HepG2 (cell line): ENCODE results near the gene AJUBA. TPM values are rescaled to one million over a fixed set of nuclear protein-coding genes. Genes with fewer than 3 reads are reported as not detected.

Experiments used
- ARHGAP35 ChIP-seq: sonication (generic); formaldehyde crosslinking; IDR thresholded peaks from 2 replicates; pipeline ENCODE4 v1.9.0; 2022; ENCODE audit warnings: mild to moderate bottlenecking, inconsistent platforms, moderate library complexity, missing genetic modification reagents, borderline replicate concordance
- DMTF1 ChIP-seq: sonication (generic); formaldehyde crosslinking; IDR thresholded peaks from 2 replicates; pipeline ENCODE4 v1.4.0; 2020; ENCODE audit warnings: mild to moderate bottlenecking, missing genetic modification reagents
- DZIP1 ChIP-seq: sonication (generic); formaldehyde crosslinking; IDR thresholded peaks from 2 replicates; pipeline ENCODE4 v1.5.0; 2020; ENCODE audit warnings: mild to moderate bottlenecking, missing genetic modification reagents
- HOXA7 ChIP-seq: sonication (generic); formaldehyde crosslinking; IDR thresholded peaks from 2 replicates; pipeline ENCODE4 v1.8.1; 2022; ENCODE audit warnings: mild to moderate bottlenecking, missing genetic modification reagents, moderate library complexity
- IKZF5 ChIP-seq: IDR thresholded peaks from 2 replicates; pipeline ENCODE4 v1.6.1; 2018; ENCODE audit warnings: missing genetic modification reagents, mild to moderate bottlenecking, missing compliant biosample characterization
- LBX2 ChIP-seq: sonication (generic); formaldehyde crosslinking; IDR thresholded peaks from 2 replicates; pipeline ENCODE4 v1.5.0; 2020; ENCODE audit warnings: missing genetic modification reagents, mild to moderate bottlenecking, borderline replicate concordance
- MLLT10 ChIP-seq: sonication (generic); formaldehyde crosslinking; IDR thresholded peaks from 2 replicates; pipeline ENCODE4 v1.4.0; 2020; ENCODE audit warnings: missing genetic modification reagents
- NFKBIZ ChIP-seq: IDR thresholded peaks from 2 replicates; pipeline ENCODE4 v1.6.1; 2018; ENCODE audit warnings: missing genetic modification reagents, missing compliant biosample characterization
- NR2F1 ChIP-seq, 2 experiments: fragments of 450-650 bp in 1 of 2; formaldehyde crosslinking in 1 of 2; IDR thresholded peaks; 2 replicates each; pipeline versions ENCODE4 v1.5.0 to v1.6.1; 2016 to 2020; ENCODE audit warnings: mild to moderate bottlenecking in 1 of 2, missing compliant biosample characterization in 1 of 2, missing genetic modification reagents in 1 of 2, moderate library complexity in 1 of 2
- PHF21A ChIP-seq: sonication (generic); formaldehyde crosslinking; IDR thresholded peaks from 2 replicates; pipeline ENCODE4 v1.5.0; 2020; ENCODE audit warnings: mild to moderate bottlenecking, missing genetic modification reagents
- POLR2A ChIP-seq, 2 experiments: IDR thresholded peaks; 2 replicates each; pipeline ENCODE4 v1.6.1; 2011; ENCODE audit warnings: low read depth in 2 of 2, low read length in 2 of 2, mild to moderate bottlenecking in 1 of 2, moderate library complexity in 1 of 2; ENCODE audit not compliant: insufficient read depth in 1 of 2
- TAF15 ChIP-seq: fragments of 200-400 bp; formaldehyde crosslinking; IDR thresholded peaks from one replicate; pipeline ENCODE4 v1.6.1; 2018; ENCODE audit warnings: mild to moderate bottlenecking, low read depth, low read length; ENCODE audit not compliant: poor library complexity, severe bottlenecking
- TOE1 ChIP-seq: sonication (generic); formaldehyde crosslinking; IDR thresholded peaks from 2 replicates; pipeline ENCODE4 v1.4.0; 2020; ENCODE audit warnings: mild to moderate bottlenecking, missing genetic modification reagents
- ZFP1 ChIP-seq: IDR thresholded peaks from 2 replicates; pipeline ENCODE4 v1.6.1; 2016
- ZNF160 ChIP-seq: sonication (generic); formaldehyde crosslinking; IDR thresholded peaks from 2 replicates; pipeline ENCODE4 v1.8.0; 2022; ENCODE audit warnings: mild to moderate bottlenecking, inconsistent platforms, missing genetic modification reagents
- ZNF34 ChIP-seq: sonication (generic); formaldehyde crosslinking; IDR thresholded peaks from 2 replicates; pipeline ENCODE4 v1.4.0; 2020; ENCODE audit warnings: mild to moderate bottlenecking, missing genetic modification reagents, borderline replicate concordance
- ZNF343 ChIP-seq: sonication (generic); formaldehyde crosslinking; IDR thresholded peaks from 2 replicates; pipeline ENCODE4 v1.4.0; 2020; ENCODE audit warnings: mild to moderate bottlenecking, missing genetic modification reagents
- ZNF362 ChIP-seq: sonication (generic); formaldehyde crosslinking; IDR thresholded peaks from 2 replicates; pipeline ENCODE4 v1.4.0; 2020; ENCODE audit warnings: missing genetic modification reagents, mild to moderate bottlenecking, borderline replicate concordance
- polyA plus RNA-seq, 8 experiments: library from polyadenylated mRNA; depleted of rRNA in 3 of 8; stranded (reverse) in 7 of 8; unstranded in 1 of 8; fragments of >200 nt; fragmentation: Illumina TruSeq in 4 of 8; extraction: Trizol in 4 of 8; gene quantifications; 2 replicates each; pipeline versions ENCODE4 v1.2.1 to v1.2.3, GENCODE V29; 2011 to 2016; ENCODE audit warnings: low read depth in 4 of 8, missing spikeins in 1 of 8, mixed read lengths in 1 of 8; ENCODE audit not compliant: insufficient read depth in 1 of 8
- total RNA-seq, 5 experiments: library from RNA; depleted of rRNA; stranded (reverse); fragments of >200 nt; fragmentation: Illumina TruSeq; extraction: Trizol; gene quantifications; 2 replicates each; pipeline ENCODE4 v1.2.3, GENCODE V29; 2016; ENCODE audit warnings: low read depth in 1 of 5

Gene AJUBA
- total and polyA plus RNA-seq, 2 of the 13 experiments (the other 11 are each of a cell fraction or from before 2014, with no cell fraction given), result 157 to 241 TPM

- TF ChIP-seq DMTF1 (CRISPR knock-in tag) (peak; percentile 68; the same call in 1 of the 2 replicates), DZIP1 (CRISPR knock-in tag) (no peak), POLR2A (IDR thresholded peaks at IDR 0.05; ENCODE audit: insufficient read depth in 1 of 2, low read depth in 2 of 2, low read length in 2 of 2) (peak in 1 of 2 experiments; percentile 30; a peak in 2 of 4 replicates), ZNF343 (CRISPR knock-in tag) (peak; percentile 23; the same call in 1 of the 2 replicates), TAF15 (no peak), HOXA7 (CRISPR knock-in tag) (no peak), ZNF34 (CRISPR knock-in tag) (no peak), PHF21A (CRISPR knock-in tag) (peak; percentile 41; the same call in 1 of the 2 replicates), LBX2 (CRISPR knock-in tag) (no peak), ZFP1 (CRISPR knock-in tag) (no peak), ARHGAP35 (CRISPR knock-in tag) (no peak), ZNF160 (CRISPR knock-in tag) (peak; percentile 9; the same call in 1 of the 2 replicates), TOE1 (no peak), ZNF362 (CRISPR knock-in tag) (0 out of 2 replicates have a peak, but pooled peaks have one; percentile 6), MLLT10 (CRISPR knock-in tag) (no peak), IKZF5 (CRISPR knock-in tag) (no peak), NR2F1 (CRISPR knock-in tag; IDR thresholded peaks at IDR 0.05) (0 out of 4 replicates have a peak, but pooled peaks of 1 of the 2 experiments have one; percentile 13), NFKBIZ (CRISPR knock-in tag) (0 out of 2 replicates have a peak, but pooled peaks have one; percentile 19)
These were observed 53.9 kb downstream of the AJUBA start (continued) for GRCh38 chr14:22928237-22929103.
